Mucosa of rectum (tissue), 2 donors: Measurements from ENCODE around the gene MCTP1.
"Not testable (repeated sequence)": the region's sequence is repeated elsewhere in the genome, so short reads cannot be mapped to it uniquely, and the experiment has no call there.

ENCODE experiments used
- H3K27ac ChIP-seq, 2 donors: one replicate each; pipeline ENCODE4 v1.7.0; 2013; ENCODE audit warnings: inconsistent platforms in 2 of 2, low read depth in 2 of 2, low read length in 2 of 2
- H3K27me3 ChIP-seq, 2 donors: one replicate each; pipeline ENCODE4 v1.7.0; 2013; ENCODE audit warnings: low read length in 2 of 2; ENCODE audit not compliant: control insufficient read depth in 2 of 2, insufficient read depth in 2 of 2
- H3K36me3 ChIP-seq, 2 donors: one replicate each; pipeline ENCODE4 v1.7.0; 2013; ENCODE audit warnings: low read length in 2 of 2; ENCODE audit not compliant: control insufficient read depth in 2 of 2, insufficient read depth in 2 of 2
- H3K4me1 ChIP-seq, 2 donors: one replicate each; pipeline ENCODE4 v1.7.0; 2013; ENCODE audit warnings: low read length in 2 of 2, mild to moderate bottlenecking in 1 of 2; ENCODE audit not compliant: control insufficient read depth in 2 of 2, insufficient read depth in 2 of 2
- H3K4me3 ChIP-seq, 2 donors: one replicate each; pipeline ENCODE4 v1.7.0; 2013; ENCODE audit warnings: low read length in 2 of 2
- H3K9ac ChIP-seq, 2 donors: one replicate each; pipeline ENCODE4 v1.7.0; 2013; ENCODE audit warnings: low read length in 2 of 2, low read depth in 1 of 2, mild to moderate bottlenecking in 1 of 2
- H3K9me3 ChIP-seq, 2 donors: one replicate each; pipeline ENCODE4 v1.7.0; 2013; ENCODE audit warnings: low read length in 2 of 2; ENCODE audit not compliant: control insufficient read depth in 2 of 2
- donor health status: healthy.
- donor health status: Normal muscosa, but diverticular disease.

The MCTP1 gene

DNA sequence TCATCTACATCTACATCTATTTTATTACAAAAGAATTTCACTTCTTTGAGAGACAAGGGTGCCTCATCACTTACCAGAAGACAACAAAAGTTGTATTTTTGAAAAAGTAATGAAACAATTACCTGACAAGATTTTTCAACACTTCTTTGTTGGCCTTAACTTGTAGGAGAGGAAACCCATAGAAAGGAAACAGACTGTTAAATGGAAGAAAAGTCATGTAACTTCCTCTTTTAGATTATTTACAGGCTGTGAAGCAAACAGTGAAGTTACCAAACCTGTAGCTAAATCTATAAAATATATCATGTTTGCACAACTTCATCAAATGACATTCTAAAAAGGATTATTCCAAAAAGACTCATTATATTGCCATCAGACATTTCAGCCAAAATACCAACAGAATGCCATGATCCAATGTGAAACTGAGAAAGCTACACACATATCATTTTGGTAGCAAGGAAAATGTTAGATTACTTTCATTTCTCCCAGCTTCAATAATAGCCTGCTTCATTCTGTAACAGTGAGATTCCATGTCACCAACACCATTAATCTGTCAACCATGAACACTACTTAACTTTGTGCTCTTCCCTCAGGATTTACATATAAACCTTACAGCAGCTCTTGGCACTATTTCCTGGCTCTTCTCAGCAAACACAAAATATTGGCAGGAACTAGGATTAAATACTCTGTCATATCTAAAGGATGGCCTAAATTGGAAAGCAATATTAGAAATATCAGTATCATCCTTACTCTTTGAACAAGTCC is 122.5 kb downstream of the MCTP1 start:
- Histone ChIP-seq H3K27me3 (no peaks in the 10 kb centered on the region), H3K4me3 (no peak overlapping the region), H3K9me3 (no peaks in the 10 kb centered on the region), H3K27ac (no peak overlapping the region), H3K36me3 (no peaks in the 10 kb centered on the region), H3K4me1 (no peaks in the 10 kb centered on the region), H3K9ac (no peak overlapping the region)

DNA sequence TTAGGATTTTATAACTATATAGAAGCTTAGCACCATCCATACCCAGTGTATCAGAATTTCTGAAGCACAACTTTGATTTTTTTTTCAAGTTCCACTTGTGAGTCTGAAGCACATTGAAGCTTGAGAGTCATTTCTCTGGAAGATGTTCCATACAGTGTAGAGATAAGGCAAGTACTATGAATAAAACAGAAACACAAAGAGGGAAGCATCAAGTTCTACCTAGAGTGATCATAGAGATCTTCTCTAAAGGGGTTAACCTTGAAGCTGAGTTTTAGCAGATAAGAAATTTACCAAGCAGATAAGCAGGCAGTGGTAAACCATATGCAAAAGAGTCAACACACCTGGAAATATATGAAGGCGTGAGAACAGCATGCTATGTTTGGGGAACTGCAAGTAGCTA is 125.3 kb downstream of the MCTP1 start:
- no peaks in the 10 kb centered on the region for H3K4me1 ChIP-seq
- H3K9me3 ChIP-seq, result no peaks in the 10 kb centered on the region
- H3K4me3 ChIP-seq, result no peak overlapping the region
- no peaks in the 10 kb centered on the region for H3K36me3 ChIP-seq
- H3K27ac ChIP-seq, result no peak overlapping the region
- H3K27me3 ChIP-seq, result no peaks in the 10 kb centered on the region
- H3K9ac ChIP-seq, result no peak overlapping the region

DNA sequence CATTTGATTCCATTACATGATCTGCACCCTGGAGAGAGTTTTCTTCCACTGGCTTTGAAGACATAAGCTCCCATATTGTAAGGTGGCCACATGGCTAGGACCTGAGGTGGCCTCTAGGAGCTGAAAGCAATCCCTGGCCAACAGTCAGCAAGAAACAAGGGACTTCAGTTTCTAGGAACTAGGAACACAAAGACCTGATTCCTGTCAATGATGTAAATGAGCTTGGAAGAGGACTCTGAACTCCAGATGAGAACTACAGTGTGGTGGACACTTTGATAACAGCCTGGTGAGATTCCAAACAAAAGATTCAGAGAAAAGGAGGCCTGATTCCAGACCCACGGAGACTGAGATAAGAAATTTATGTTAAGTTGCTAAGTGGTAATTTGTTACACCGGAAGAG is 129.0 kb downstream of the MCTP1 start:
- H3K27me3 ChIP-seq, result no peaks in the 10 kb centered on the region

DNA sequence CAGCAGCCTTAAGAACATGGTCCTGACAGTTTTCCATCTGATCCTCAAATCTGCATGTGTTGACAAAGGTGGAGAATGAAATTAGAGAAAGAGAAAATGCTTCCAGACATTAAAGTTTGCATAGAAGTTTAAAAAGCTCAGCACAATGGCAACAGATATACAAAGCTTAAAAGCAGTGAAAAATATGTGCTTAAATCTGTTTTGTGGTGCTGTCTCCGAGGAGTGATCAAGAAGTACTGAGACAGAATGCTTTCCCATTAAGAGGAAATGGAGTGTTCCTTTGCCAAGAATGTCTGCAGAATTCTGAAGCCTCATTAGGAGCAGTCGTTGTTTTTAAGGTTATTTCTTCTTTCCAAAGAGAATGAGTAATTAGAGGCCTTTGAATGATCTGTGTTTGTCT is 131.4 kb downstream of the MCTP1 start:
- no peaks in the 10 kb centered on the region for H3K36me3 ChIP-seq
- H3K4me3 ChIP-seq, result no peak overlapping the region
- no peaks in the 10 kb centered on the region for H3K27me3 ChIP-seq
- H3K9me3 ChIP-seq, result no peaks in the 10 kb centered on the region
- H3K27ac ChIP-seq, result no peak overlapping the region
- H3K9ac ChIP-seq, result no peak overlapping the region
- H3K4me1 ChIP-seq, result no peaks in the 10 kb centered on the region

More for the DNA sequence above, 129.0 kb downstream of the MCTP1 start:
- no peaks in the 10 kb centered on the region for H3K9me3 ChIP-seq
- no peak overlapping the region for H3K9ac ChIP-seq
- H3K36me3 ChIP-seq, result no peaks in the 10 kb centered on the region
- H3K4me1 ChIP-seq, result no peaks in the 10 kb centered on the region
- no peak overlapping the region for H3K4me3 ChIP-seq
- no peak overlapping the region for H3K27ac ChIP-seq

DNA sequence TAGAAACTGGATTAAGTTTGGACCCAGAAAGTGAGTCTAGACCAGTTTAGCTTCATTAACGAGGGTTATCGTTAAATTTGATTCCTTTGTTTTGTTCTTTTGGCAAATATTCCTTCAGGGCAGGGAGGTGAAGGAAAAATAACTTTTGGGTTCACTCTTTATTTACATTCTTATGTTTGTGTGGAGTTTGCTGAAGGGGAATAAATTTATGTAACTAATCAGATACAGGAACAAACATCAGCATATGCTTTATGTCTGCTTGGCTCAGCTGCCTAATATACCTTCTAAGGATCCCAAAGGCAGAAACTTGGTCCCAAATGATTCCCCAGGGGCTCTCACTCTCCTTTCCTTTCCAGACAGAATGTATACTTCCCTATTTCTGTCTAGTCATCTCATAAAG is 132.4 kb downstream of the MCTP1 start:
- Histone ChIP-seq H3K9me3 (no peaks in the 10 kb centered on the region), H3K27me3 (no peaks in the 10 kb centered on the region), H3K4me3 (no peak overlapping the region), H3K36me3 (no peaks in the 10 kb centered on the region), H3K27ac (no peak overlapping the region), H3K4me1 (no peaks in the 10 kb centered on the region), H3K9ac (no peak overlapping the region)

DNA sequence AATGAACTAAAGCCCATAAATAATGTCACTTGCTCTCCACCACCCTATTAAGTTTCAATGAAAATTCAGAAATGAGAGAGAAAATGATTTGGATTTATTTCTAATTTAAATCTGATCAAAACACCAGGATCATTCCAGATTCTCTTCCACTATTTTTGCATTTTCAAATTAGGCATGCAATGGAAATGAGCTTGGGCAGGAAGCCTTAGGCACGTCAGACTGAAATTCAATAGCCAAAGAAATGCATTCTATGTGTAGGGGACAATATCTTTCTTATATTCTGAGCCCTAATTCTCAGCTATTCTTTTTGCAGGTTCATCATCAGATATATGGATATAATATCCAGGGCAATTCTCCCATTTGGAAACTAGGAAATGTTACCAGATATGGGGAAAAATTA is 132.8 kb downstream of the MCTP1 start:
- Histone ChIP-seq H3K9ac (no peak overlapping the region), H3K4me1 (no peaks in the 10 kb centered on the region), H3K36me3 (no peaks in the 10 kb centered on the region), H3K27me3 (no peaks in the 10 kb centered on the region), H3K27ac (no peak overlapping the region), H3K4me3 (no peak overlapping the region), H3K9me3 (no peaks in the 10 kb centered on the region)

DNA sequence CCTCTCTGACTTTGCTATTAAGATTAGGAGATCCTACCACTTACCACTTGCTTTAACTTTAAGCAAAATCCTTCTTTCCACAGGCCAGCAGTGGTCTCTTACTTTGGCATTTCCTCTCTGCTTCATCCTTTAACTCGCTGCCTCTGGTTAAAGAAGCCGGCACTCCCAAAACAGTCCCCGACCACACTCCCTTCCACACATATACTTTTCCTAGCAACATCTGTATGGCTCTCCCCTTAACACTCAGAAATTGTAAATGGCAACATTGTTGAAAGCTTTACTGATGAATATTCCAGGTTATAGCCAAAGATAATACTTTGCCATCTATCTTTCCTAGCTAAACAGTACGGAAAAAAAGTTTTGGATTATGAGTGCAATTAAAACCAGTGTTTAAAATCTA is 133.2 kb downstream of the MCTP1 start:
- Histone ChIP-seq H3K4me1 (no peaks in the 10 kb centered on the region), H3K27me3 (no peaks in the 10 kb centered on the region), H3K9ac (no peak overlapping the region), H3K9me3 (no peaks in the 10 kb centered on the region), H3K36me3 (no peaks in the 10 kb centered on the region), H3K27ac (no peak overlapping the region), H3K4me3 (no peak overlapping the region)

DNA sequence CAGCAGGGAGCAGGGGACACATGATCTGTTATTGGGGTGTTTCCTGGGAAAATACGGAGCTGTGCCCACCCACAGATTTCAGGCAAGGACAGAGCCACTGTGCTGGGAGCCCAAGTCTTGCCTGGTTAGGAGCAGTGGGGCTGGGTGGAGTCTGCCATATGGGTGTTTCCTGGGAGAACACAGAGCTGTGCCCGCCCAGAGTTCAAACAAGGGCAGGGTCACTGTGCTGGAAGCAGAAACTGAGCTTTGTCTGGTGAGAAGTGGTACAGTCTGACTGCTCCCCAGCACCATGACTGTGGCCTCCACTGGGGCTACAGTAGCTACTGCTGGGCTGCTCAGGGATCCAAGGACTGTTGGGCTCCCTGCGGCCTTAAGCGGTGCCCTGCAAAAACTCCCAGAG is 135.5 kb downstream of the MCTP1 start:
- H3K4me1 ChIP-seq, result no peaks in the 10 kb centered on the region
- no peak overlapping the region for H3K9ac ChIP-seq
- H3K36me3 ChIP-seq, result no peaks in the 10 kb centered on the region
- H3K27ac ChIP-seq, result no peak overlapping the region
- no peaks in the 10 kb centered on the region for H3K27me3 ChIP-seq
- no peak overlapping the region for H3K4me3 ChIP-seq
- H3K9me3 ChIP-seq, result no peaks in the 10 kb centered on the region

DNA sequence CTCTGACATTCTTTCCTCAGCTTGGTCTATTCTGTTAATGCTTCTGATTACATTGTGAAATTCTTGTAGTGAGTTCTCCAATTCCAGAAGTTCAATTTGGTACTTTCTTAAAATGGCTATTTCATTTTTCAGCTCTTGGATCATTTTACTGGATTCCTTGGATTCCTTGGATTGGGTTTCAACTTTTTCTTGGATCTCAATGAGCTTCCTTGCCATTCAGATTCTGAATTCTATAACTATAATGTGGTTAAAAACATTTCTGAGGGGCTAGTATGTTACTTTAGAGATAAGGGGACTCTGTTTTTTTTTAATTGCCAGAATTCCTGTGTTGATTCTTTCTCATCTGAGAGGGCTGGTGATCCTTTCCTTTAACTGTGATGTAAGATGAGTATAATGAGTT is 136.4 kb downstream of the MCTP1 start:
- no peaks in the 10 kb centered on the region for H3K36me3 ChIP-seq
- no peaks in the 10 kb centered on the region for H3K9me3 ChIP-seq
- H3K4me3 ChIP-seq, result no peak overlapping the region
- no peak overlapping the region for H3K9ac ChIP-seq
- no peak overlapping the region for H3K27ac ChIP-seq
- H3K27me3 ChIP-seq, result no peaks in the 10 kb centered on the region
- H3K4me1 ChIP-seq, result no peaks in the 10 kb centered on the region

DNA sequence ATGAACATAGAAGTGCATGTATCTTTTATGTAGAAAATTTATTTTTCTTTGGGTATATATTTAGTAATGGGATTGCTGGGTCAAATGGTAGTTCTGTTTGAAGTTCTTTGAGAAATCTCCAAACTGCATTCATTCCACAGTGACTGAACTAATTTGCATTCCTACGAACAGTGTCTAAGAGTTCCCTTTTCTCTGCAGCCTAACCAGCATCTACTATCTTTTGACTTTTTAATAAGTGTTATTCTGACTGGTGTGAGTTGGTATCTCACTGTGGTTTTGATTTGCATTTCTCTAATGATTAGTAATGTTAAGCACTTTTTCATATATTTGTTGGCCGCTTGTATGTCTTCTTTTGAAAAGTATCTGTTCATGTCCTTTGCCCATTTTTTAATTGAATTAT is 141.0 kb downstream of the MCTP1 start:
- H3K27ac ChIP-seq, result not testable (repeated sequence)

DNA sequence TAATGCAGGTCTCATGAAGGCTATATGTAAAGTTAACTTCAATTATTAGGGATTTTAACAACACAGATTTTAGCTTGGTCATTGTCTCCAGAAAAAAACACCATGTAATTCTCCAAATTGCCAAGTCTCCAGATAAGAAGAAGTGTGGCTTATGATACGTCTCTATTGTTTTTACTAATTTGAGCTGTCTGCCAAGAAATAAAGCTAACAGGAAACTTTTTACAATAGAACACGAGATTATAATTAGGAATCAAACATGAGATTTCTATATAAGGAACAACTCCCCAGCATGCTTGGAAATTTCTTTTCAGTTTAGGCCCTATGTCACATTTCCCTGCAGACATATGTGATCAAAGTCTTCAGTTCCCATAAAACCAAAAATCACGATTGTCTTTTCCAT is 142.7 kb downstream of the MCTP1 start:
- Histone ChIP-seq H3K27ac (no peak overlapping the region), H3K4me1 (no peaks in the 10 kb centered on the region), H3K36me3 (no peaks in the 10 kb centered on the region), H3K27me3 (no peaks in the 10 kb centered on the region), H3K9me3 (no peaks in the 10 kb centered on the region), H3K4me3 (no peak overlapping the region), H3K9ac (no peak overlapping the region)

More for the DNA sequence above, 141.0 kb downstream of the MCTP1 start:
- not testable (repeated sequence) for H3K9me3 ChIP-seq, H3K4me3 ChIP-seq, H3K4me1 ChIP-seq, H3K27me3 ChIP-seq, H3K9ac ChIP-seq, H3K36me3 ChIP-seq
